HG03039 (cell line): Measurements from ENCODE around the gene ACTL6A.
"Not testable (repeated sequence)": the region's sequence is repeated elsewhere in the genome, so short reads cannot be mapped to it uniquely, and the experiment has no call there.

Experiments used
- ATAC-seq: cut with Tn5 transposase; IDR thresholded peaks from one replicate; pipeline ENCODE4 v1.9.1; 2021; ENCODE audit warnings: mild to moderate bottlenecking, moderate library complexity; ENCODE audit not compliant: unreplicated experiment

Gene ACTL6A

GRCh38 chr3:179562591-179563270, at the start of gene ACTL6A:
Gene ACTL6A (plus strand): TSS chr3:179562926. CDS start chr3:179563093, 167 bp downstream.
- peak; percentile 97 for ATAC-seq

GRCh38 chr3:179513862-179514261, 48.9 kb upstream of the ACTL6A start:
- no peak for ATAC-seq

- ATAC-seq, result not testable (repeated sequence)
These were observed 46.1 kb upstream of the ACTL6A start for GRCh38 chr3:179516461-179517251.

- ATAC-seq, result no peak
These were observed 36.2 kb upstream of the ACTL6A start for GRCh38 chr3:179526482-179526881.

- no peak for ATAC-seq
These were observed 35.7 kb upstream of the ACTL6A start for GRCh38 chr3:179526989-179527391.

- ATAC-seq, result no peak
These were observed 34.0 kb upstream of the ACTL6A start for GRCh38 chr3:179528772-179529171.

- no peak for ATAC-seq
These were observed 31.1 kb upstream of the ACTL6A start for GRCh38 chr3:179531576-179531975.

- ATAC-seq, result no peak
These were observed 29.5 kb upstream of the ACTL6A start for GRCh38 chr3:179533274-179533673.

- ATAC-seq, result no peak
These were observed 26.5 kb upstream of the ACTL6A start for GRCh38 chr3:179536256-179536655.

- ATAC-seq, result no peak
These were observed 21.6 kb upstream of the ACTL6A start for GRCh38 chr3:179541094-179541493.

GRCh38 chr3:179541596-179541995, 21.1 kb upstream of the ACTL6A start:
- no peak for ATAC-seq

GRCh38 chr3:179542375-179542774, 20.4 kb upstream of the ACTL6A start:
- ATAC-seq, result no peak

GRCh38 chr3:179544981-179545645, 17.6 kb upstream of the ACTL6A start:
- no peak for ATAC-seq

- ATAC-seq, result no peak
These were observed 15.9 kb upstream of the ACTL6A start for GRCh38 chr3:179546814-179547241.

- ATAC-seq, result no peak
These were observed 11.2 kb upstream of the ACTL6A start for GRCh38 chr3:179551349-179552105.

GRCh38 chr3:179558742-179559364, 3.9 kb upstream of the ACTL6A start:
- ATAC-seq, result no peak

GRCh38 chr3:179560791-179561190, 1.9 kb upstream of the ACTL6A start:
- ATAC-seq, result no peak

- ATAC-seq, result peak; percentile 39
These were observed 601 bp downstream of the ACTL6A start for GRCh38 chr3:179563271-179563783.

GRCh38 chr3:179565496-179565895, 2.8 kb downstream of the ACTL6A start:
- ATAC-seq, result no peak

GRCh38 chr3:179580992-179581391, 18.3 kb downstream of the ACTL6A start:
- ATAC-seq, result no peak
